Activated naive CD8-positive, alpha-beta T cell treated with anti-CD3 and anti-CD28 coated beads for 36 hours (primary cell): ENCODE results near the gene MT1B. TPM values are rescaled to one million over a fixed set of nuclear protein-coding genes. Genes with fewer than 3 reads are reported as not detected.

Experiments
- DNase-seq: peaks from one replicate; pipeline ENCODE4 v3.0.0; 2021
- H3K27ac Mint-ChIP-seq: one replicate; pipeline ENCODE4 v1.8.0; 2022; ENCODE audit warnings: mild to moderate bottlenecking, moderate library complexity, mixed read lengths
- H3K27me3 Mint-ChIP-seq: one replicate; pipeline ENCODE4 v1.8.0; 2022; ENCODE audit warnings: mild to moderate bottlenecking, mixed read lengths
- H3K36me3 Mint-ChIP-seq: one replicate; pipeline ENCODE4 v1.8.0; 2021; ENCODE audit warnings: mild to moderate bottlenecking, mixed read lengths
- H3K4me1 Mint-ChIP-seq: one replicate; pipeline ENCODE4 v1.8.0; 2021; ENCODE audit warnings: mixed read lengths
- H3K4me3 Mint-ChIP-seq: one replicate; pipeline ENCODE4 v1.8.0; 2022; ENCODE audit warnings: mild to moderate bottlenecking, moderate library complexity, mixed read lengths
- H3K9me3 Mint-ChIP-seq: one replicate; pipeline ENCODE4 v1.8.0; 2022; ENCODE audit warnings: mixed read lengths
- total RNA-seq, 2 experiments: library from RNA; stranded (reverse); gene quantifications; one replicate each; pipeline ENCODE4 v1.2.3, GENCODE V29; 2021

The MT1B gene
- total RNA-seq, 2 experiments from 2014 or later: not detected

DNA sequence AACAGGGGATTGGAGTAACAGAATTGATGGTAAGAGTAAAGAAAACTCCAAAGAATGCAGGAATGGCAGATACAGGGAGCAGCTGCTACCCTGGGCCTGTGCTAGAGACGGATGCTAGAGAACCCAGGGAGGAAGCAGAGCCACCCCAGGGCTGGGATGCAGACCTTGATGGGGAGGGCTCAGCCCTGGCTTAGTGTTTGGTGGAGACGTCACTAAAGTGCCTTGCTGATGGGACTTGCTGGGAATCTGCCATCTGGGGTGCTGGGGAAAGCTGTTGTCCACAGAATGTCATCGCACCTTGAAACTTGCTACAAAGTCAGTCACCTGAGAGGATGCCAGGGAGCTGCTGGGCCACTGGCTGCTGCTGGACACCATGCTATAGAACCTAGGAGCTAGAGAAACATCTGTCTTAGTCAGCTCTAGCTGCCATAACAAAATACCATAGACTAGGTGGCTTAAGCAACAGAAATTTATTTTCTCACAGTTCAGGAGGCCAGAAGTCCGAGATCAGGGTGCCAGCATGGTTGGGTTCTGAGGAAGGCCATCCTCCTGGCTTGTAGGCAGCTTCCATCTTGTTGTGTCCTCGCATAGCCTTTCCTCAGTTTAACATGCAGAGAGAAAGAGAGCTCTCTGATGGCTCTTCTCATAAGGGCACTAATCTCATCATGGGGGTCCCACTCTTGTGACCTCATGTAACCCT is 45.9 kb downstream of the MT1B start:
- no peaks in the 10 kb centered on the region for H3K36me3 Mint-ChIP-seq
- H3K9me3 Mint-ChIP-seq: no peaks in the 10 kb centered on the region
- H3K27ac Mint-ChIP-seq: no peak overlapping the region
- no peaks in the 10 kb centered on the region for H3K27me3 Mint-ChIP-seq
- no peak for DNase-seq
- peaks cover 9% of the 10 kb centered on the region for H3K4me1 Mint-ChIP-seq
- no peak overlapping the region for H3K4me3 Mint-ChIP-seq

DNA sequence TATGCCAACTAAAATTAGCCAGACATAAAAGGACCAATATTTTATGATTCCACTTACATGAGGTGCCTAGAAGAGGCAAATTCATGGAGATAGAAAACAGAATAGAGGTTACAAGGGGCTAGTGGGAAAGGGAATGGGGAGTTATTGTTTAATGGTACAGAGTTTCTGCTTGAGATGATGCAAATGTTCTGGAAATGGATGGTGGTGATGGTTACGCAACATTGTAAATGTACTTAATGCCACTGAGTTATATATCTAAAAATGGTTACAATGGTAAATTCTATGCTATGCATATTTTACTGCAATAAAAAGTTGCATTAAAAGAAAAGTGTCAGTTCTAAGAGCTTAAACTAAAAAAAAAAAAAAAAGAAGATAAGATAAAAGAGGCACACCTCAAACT is 48.5 kb downstream of the MT1B start:
- Mint-ChIP-seq H3K4me1 (peaks cover 9% of the 10 kb centered on the region), H3K27me3 (no peaks in the 10 kb centered on the region), H3K36me3 (no peaks in the 10 kb centered on the region), H3K27ac (no peak overlapping the region), H3K9me3 (no peaks in the 10 kb centered on the region), H3K4me3 (no peak overlapping the region)
- no peak for DNase-seq

DNA sequence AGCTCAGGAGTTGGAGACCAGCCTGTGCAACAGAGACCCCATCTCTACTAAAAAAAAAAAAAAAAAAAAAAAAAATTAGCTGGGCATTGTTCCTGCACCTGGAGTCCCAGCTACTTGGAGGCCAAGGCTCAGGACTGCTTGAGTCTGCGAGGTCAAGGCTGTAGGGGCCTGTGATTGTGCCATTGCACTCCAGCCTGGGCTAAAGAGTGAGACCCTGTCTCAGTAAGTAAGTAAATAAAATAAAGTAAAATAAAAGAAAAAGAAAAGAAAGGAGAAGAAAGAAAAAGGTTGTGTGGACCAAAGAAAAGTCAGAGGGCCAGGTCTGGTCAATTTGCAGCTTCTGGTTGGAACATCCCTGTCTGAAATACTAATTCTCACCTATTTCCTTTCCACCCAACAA is 48.9 kb downstream of the MT1B start:
- DNase-seq: no peak
- H3K4me1 Mint-ChIP-seq: peaks cover 11% of the 10 kb centered on the region
- H3K27ac Mint-ChIP-seq: no peak overlapping the region
- no peaks in the 10 kb centered on the region for H3K27me3 Mint-ChIP-seq
- H3K9me3 Mint-ChIP-seq: no peaks in the 10 kb centered on the region
- no peaks in the 10 kb centered on the region for H3K36me3 Mint-ChIP-seq
- no peak overlapping the region for H3K4me3 Mint-ChIP-seq

DNA sequence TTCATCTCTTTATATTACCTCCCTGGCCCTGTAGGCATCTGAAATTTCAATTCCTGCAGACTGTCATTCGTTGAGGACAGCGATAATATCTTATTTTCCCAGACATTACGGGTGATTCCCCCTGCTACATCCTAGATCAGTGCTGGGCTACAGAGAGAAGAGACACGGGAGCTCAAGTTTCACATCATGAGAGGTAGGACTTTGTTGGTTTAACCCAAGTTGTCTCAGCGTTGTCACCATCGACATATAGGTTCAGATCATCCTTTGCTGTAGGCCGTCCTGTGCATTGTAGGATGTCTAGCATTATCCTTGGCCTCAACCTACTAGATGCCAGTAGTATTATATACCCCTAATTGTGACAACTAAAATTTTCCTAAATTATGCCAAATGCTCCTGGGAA is 49.8 kb downstream of the MT1B start:
- H3K27ac Mint-ChIP-seq: no peak overlapping the region
- H3K4me3 Mint-ChIP-seq: no peak overlapping the region
- no peaks in the 10 kb centered on the region for H3K27me3 Mint-ChIP-seq
- H3K36me3 Mint-ChIP-seq: no peaks in the 10 kb centered on the region
- no peaks in the 10 kb centered on the region for H3K9me3 Mint-ChIP-seq
- no peak for DNase-seq
- peaks cover 16% of the 10 kb centered on the region for H3K4me1 Mint-ChIP-seq

Other genes starting within 250 kb of the MT1B start
- 10 to 100 TPM; 45.0 to 45.1 TPM for gene AMFR, start 226.3 kb upstream of the MT1B start, total RNA-seq
- 100 to 1,000 TPM; 319 to 323 TPM for gene NUDT21, start 200.6 kb upstream of the MT1B start, total RNA-seq
- gene OGFOD1, start 200.3 kb upstream of the MT1B start, total RNA-seq: 10 to 100 TPM; 76.6 to 78.5 TPM
- 1 to 10 TPM; 9.3 to 9.6 TPM for gene BBS2, start 131.9 kb upstream of the MT1B start, total RNA-seq
- not detected for gene MT4, start 86.8 kb upstream of the MT1B start, total RNA-seq
- gene MT3, start 62.4 kb upstream of the MT1B start, total RNA-seq: 10 to 100 TPM; 24.3 to 25.6 TPM
- 100 to 1,000 TPM; 124 to 126 TPM for gene MT2A, start 43.3 kb upstream of the MT1B start, total RNA-seq
- gene MT1E, start 26.1 kb upstream of the MT1B start, total RNA-seq: 10 to 100 TPM; 67.1 to 68.9 TPM
- not detected for gene MT1M, start 19.2 kb upstream of the MT1B start, total RNA-seq
- gene MT1A, start 13.2 kb upstream of the MT1B start, total RNA-seq: not detected
- 10 to 100 TPM; 13.1 to 13.2 TPM for gene MT1F, start 6.1 kb downstream of the MT1B start, total RNA-seq
- gene MT1G, start 16.2 kb downstream of the MT1B start, total RNA-seq: 10 to 100 TPM; 35.8 to 41.8 TPM
- 1 to 10 TPM; 2.3 to 3.3 TPM for gene MT1H, start 17.9 kb downstream of the MT1B start, total RNA-seq
- 10 to 100 TPM; 71.4 to 72.3 TPM for gene MT1X, start 30.6 kb downstream of the MT1B start, total RNA-seq
- gene NUP93, start 78.2 kb downstream of the MT1B start, total RNA-seq: 100 to 1,000 TPM; 153 to 172 TPM
- gene SLC12A3, start 213.3 kb downstream of the MT1B start, total RNA-seq: under 1 TPM in 1 of 2 experiments, not detected in 1; 0.04 TPM